Measurements from ENCODE around the gene ROBO1.

ROBO1 gene

GRCh38 chr3:79297245-79297960, 470.4 kb downstream of the ROBO1 start:
- peak in 1 of 2 experiments; percentile 41 for DNase-seq

DNA sequence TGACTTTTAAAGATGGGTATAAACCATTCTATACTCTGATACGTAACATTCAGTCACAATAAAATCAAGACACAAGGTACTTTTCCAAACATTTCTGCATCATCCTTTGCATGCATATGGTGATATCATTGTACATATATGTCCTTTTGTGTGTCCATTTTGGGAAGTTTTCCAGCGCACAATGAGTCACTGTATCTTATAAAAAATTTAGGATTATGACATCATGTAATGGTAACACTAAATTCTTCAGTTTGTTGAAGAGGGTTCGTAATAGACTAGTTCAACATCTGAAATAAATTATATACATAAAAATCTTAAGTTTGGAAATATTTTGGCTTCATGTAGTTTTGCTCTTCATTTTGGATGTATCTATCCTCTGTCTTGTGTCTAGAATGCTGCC, 480.9 kb downstream of the ROBO1 start:
- DNase-seq: no peak

- no peak for DNase-seq
Observed at GRCh38 chr3:79285871-79286270, 481.9 kb downstream of the ROBO1 start.

GRCh38 chr3:79285380-79285779, 482.4 kb downstream of the ROBO1 start:
- DNase-seq: no peak

DNA sequence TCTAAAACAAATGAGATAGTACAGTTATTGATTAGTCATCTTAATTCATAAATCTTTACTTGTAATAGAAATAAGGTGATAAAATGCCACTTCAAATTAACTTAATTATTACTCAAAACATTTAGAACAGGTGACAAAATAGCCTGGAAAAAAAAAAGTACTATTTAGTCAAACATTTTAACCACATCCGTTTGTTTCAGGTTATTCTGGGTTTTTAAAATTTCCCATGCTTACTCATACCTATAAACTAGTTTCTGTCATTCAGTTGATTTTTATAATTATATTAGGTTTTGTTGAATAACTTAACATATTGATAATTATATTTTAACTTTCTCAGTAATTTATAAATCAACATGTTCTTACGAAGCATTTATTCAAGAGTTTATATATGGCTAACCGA, 483.0 kb downstream of the ROBO1 start:
- no peak for DNase-seq

DNA sequence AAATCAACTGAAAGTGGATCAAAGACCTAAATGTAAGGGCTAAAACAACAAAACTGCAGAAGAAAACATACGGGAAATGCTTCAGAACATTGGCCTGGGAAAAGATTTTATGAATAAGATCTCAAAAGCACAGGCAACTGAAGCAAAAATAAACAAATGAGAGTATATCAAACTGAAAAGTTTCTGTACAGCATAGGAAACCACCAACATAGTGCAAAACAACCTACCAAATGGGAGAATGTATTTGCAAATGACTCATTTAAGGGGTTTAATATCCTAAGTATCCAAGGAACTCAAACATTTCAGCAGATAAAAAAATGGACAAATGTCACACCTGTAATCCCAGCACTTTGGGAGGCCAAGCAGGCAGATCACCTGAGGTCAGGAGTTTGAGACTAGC, 489.1 kb downstream of the ROBO1 start:
- no peak for DNase-seq

GRCh38 chr3:79268422-79268821, 499.4 kb downstream of the ROBO1 start:
- no peak for DNase-seq

- DNase-seq: no peak
Observed at GRCh38 chr3:79264892-79265291, 502.9 kb downstream of the ROBO1 start.

- no peak for DNase-seq
Observed at GRCh38 chr3:79263423-79263822, 504.4 kb downstream of the ROBO1 start.

DNA sequence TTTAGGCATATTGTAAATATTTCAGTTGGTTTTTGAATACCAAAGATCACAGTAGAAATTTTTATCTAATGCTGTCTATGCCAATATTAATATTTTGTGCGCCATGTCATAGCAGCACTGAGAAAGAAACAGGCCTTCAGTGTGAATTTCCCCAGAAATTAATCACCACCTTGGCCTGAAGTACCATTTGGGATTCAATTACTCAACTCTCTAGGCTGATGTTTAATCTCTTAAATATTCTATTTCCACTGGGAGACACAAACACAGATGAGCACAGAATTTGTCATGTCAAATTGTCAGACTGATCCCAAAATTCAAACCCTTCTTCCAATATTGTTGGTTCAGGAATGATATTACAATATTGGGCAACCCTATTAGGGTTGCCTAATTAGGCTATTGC, 509.3 kb downstream of the ROBO1 start:
- no peak for DNase-seq

DNA sequence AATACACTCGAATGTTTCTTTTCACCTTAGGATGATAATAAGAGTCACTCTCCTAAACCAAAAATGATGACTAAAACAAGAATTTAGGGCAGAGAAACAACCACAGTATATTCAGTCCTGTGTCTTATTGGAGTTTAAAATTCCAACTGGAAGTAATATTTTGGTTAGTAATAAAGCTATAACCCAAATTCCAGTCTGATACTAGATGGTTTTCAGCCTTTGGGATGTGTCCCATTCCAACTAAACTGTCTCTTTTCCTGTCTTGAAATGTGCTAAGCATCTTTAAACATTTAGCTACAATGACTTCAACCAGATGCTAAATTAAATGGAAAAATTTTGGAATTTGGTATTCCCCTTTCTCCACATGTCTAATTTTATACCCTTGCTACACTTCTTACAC, 510.0 kb downstream of the ROBO1 start:
- DNase-seq: no peak

GRCh38 chr3:79255702-79256101, 512.1 kb downstream of the ROBO1 start:
- DNase-seq: no peak

GRCh38 chr3:79255292-79255691, 512.5 kb downstream of the ROBO1 start:
- DNase-seq: no peak

DNA sequence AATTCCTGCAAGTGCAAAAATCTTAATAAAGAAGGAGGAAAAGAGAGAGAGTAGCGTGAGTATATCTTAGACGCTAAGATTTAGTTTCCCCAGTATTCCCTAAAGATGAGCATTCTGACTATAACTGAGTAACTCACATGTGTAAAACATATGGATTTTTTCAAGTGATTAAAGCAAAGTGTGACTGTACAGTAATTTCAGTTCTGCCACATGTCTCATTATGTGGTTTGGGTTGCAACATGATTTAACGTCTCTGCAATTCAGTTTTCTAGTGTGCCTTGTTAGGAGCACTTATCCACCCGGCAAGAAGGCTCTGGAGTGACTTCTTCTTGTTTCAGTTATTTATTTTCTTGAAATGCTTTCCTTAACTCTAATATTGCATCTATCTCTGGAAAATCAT, 514.1 kb downstream of the ROBO1 start:
- DNase-seq: no peak

DNA sequence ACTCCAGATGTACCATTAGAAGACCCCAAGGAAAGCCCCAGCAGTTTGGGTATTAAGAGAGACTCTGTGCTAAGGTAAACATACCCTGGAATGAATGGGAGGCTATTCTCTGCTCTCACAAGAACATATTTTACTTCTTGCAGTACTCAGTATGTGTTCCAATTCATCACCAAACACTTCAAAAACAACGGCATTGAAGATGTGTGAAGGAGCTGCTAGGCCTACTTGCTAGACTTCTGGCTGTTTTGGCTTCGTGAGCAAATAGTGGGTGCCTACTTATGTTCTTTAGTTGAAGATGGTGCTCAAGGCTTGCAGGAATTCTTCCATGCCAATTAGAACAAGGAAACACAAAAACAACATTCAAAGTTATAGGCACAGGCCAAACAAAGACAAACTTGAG, 514.5 kb downstream of the ROBO1 start:
- no peak for DNase-seq

- no peak for DNase-seq
Observed at GRCh38 chr3:79250746-79251145, 517.1 kb downstream of the ROBO1 start.

GRCh38 chr3:79249701-79250100, 518.1 kb downstream of the ROBO1 start:
- DNase-seq: no peak

GRCh38 chr3:79247725-79248043, 520.1 kb downstream of the ROBO1 start:
- no peak for DNase-seq

- DNase-seq: no peak
Observed at GRCh38 chr3:79246875-79247724, 520.7 kb downstream of the ROBO1 start.

DNA sequence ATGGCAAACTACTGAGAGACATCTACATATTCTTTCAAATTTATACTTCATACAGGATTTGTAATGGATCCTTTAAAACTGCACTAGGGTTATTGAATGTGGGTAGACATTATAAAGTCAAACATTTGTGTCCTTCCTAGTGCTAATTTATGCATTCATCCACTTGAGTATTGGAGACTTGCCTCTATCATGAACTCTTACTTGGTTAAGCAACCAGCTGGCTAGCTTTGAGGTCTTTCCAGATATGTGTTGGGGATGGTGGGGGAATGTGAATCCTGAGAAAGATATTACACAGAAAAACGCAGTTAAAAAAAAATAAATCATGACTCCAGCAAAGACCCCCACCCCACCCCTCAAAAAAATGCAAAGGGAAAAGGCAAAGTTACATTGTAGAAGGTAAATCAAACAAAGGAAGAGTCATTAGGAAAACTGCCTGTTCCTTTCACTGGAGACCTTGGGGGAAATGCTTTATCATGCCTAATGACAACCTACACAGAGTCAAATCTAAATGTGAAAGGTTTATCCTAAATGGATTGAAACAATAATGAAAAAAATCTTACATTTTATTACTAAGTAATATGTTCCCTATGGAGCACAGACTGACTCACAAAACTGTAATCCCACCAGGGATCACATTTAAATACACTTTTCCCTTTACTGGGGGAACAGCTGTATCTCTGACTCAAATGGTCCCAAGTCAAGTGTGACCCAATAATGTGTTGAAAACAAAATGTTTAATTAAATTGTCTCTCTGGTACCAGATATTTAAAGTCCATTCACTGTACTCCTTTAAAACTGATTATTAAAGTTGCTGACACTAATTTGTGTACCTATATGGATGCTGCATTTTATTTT, 522.3 kb downstream of the ROBO1 start:
- no peak for DNase-seq

- no peak for DNase-seq
Observed at GRCh38 chr3:79236496-79236895, 531.3 kb downstream of the ROBO1 start.

DNA sequence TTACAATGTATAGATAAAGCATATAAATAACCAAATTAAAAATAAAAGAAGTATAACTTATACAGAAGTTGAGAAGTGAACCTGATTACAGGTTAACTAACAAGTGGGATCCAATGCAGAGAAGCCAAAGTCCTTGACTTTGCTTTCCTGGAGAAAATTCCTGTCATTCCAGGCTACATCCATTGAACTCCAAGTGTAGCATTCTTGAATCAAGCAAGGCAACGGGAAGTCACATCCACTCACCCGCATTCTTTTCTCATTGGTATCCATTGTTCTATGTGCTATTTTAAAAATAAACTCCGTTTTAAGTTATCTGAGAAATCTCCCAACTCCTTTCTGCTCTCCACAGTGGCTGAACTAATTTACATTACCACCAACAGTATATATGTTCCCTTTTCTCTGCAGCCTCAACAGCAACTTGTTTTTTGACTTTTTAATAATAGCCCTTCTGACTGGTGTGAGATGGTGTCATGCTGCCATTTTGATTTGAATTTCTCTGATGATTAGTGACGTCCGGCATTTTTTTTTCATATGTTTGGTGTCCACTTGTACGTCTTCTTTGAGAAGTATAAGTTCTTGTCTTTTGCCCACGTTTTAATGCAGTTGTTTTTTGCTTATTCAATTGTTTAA, 534.3 kb downstream of the ROBO1 start:
- no peak for DNase-seq

DNA sequence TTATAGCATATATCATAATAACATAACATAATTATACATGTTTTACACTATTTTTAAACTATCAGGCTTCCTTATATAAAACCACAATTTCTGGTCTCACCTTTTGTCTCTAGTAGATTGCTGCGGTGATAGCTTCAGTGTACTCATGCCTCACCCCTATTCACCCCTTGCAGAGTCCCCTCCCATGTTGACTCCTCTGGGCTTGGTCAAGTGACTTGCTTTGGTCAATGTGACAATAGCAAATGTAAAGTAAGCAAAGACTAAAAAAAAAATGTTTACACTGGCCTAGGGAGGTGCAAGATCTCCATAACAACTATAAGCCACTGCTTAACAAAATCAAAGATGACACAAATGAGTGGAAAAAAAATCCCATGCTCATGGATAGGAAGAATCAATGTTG, 537.5 kb downstream of the ROBO1 start:
- no peak for DNase-seq

All from SW 1271 (cell line).